DND-41 (cell line): ENCODE measurements around the gene CLMN.
A peak's percentile ranks its signal among the peaks of the same experiment; 100 is the strongest.

ENCODE experiments used
- ATAC-seq: fragments of 200-7000 bp; cut with Tn5 transposase; 3 replicates; pipeline ENCODE4 v1.9.1; 2021; ENCODE audit warnings: low read depth; ENCODE audit not compliant: insufficient read depth
- DNase-seq: peaks from one replicate; pipeline ENCODE4 v3.0.0-alpha.2; 2020
- H2AFZ ChIP-seq: 2 replicates; pipeline ENCODE4 v1.6.0; 2012; ENCODE audit warnings: low read depth, low read length
- H3K27ac ChIP-seq: 2 replicates; pipeline ENCODE4 v1.5.1; 2012; ENCODE audit warnings: low read length, inconsistent platforms
- H3K27me3 ChIP-seq: fragments of 200-600 bp; sonication (generic); 2 replicates; pipeline ENCODE4 v1.6.0; 2012; ENCODE audit warnings: low read length, mild to moderate bottlenecking, inconsistent platforms; ENCODE audit not compliant: insufficient read depth, poor library complexity
- H3K36me3 ChIP-seq: 2 replicates; pipeline ENCODE4 v1.5.1; 2012; ENCODE audit warnings: low read length, inconsistent platforms; ENCODE audit not compliant: insufficient read depth
- H3K4me1 ChIP-seq: 2 replicates; pipeline ENCODE4 v1.5.1; 2012; ENCODE audit warnings: mild to moderate bottlenecking, low read length; ENCODE audit not compliant: insufficient read depth
- H3K4me2 ChIP-seq: 2 replicates; pipeline ENCODE4 v1.6.0; 2012; ENCODE audit warnings: mild to moderate bottlenecking, moderate library complexity, low read length, inconsistent platforms; ENCODE audit not compliant: insufficient read depth
- H3K4me3 ChIP-seq, 2 experiments: fragments of 200-600 bp in 1 of 2; shearing (Covaris generic) in 1 of 2; 2 replicates each; pipeline ENCODE4 v1.5.1; 2012 to 2016; ENCODE audit warnings: inconsistent platforms in 2 of 2, low read length in 2 of 2, mild to moderate bottlenecking in 2 of 2, low read depth in 1 of 2, moderate library complexity in 1 of 2
- H3K79me2 ChIP-seq: 2 replicates; pipeline ENCODE4 v1.6.0; 2012; ENCODE audit warnings: low read length, inconsistent platforms; ENCODE audit not compliant: insufficient read depth
- H3K9ac ChIP-seq: 2 replicates; pipeline ENCODE4 v1.6.0; 2012; ENCODE audit warnings: low read depth, mild to moderate bottlenecking, inconsistent platforms, low read length, moderate library complexity
- H3K9me3 ChIP-seq: 2 replicates; pipeline ENCODE4 v1.5.1; 2012; ENCODE audit warnings: low read length, moderate library complexity, mild to moderate bottlenecking, inconsistent platforms; ENCODE audit not compliant: insufficient read depth, severe bottlenecking
- H4K20me1 ChIP-seq: 2 replicates; pipeline ENCODE4 v1.6.0; 2012; ENCODE audit warnings: low read length; ENCODE audit not compliant: insufficient read depth
- CTCF ChIP-seq: IDR thresholded peaks from 2 replicates; pipeline ENCODE4 v1.5.1; 2012; ENCODE audit warnings: borderline replicate concordance, low read length, moderate library complexity, mild to moderate bottlenecking; ENCODE audit not compliant: poor library complexity, severe bottlenecking; ENCODE audit errors: extremely low read depth
- EZH2 ChIP-seq: IDR thresholded peaks from 3 replicates; pipeline ENCODE4 v1.6.1; 2012; ENCODE audit warnings: borderline replicate concordance, low read depth, mild to moderate bottlenecking, moderate library complexity, low read length, inconsistent platforms; ENCODE audit not compliant: severe bottlenecking

Gene CLMN

GRCh38 chr14:95320078-95320895, 579 bp upstream of the CLMN start:
- ATAC-seq = peak; percentile 27; the same call in 2 of the 3 replicates
- Histone ChIP-seq H3K27ac (no peak overlapping the region), H3K4me1 (peaks cover 13% of the 10 kb centered on the region), H4K20me1 (no peaks in the 10 kb centered on the region), H3K4me3 (peak overlapping the region in 1 of 2 experiments; percentile 48; a peak in 2 of 4 replicates), H3K79me2 (no peaks in the 10 kb centered on the region), H3K9ac (peak overlapping the region; percentile 28; the same call in 1 of the 2 replicates), H3K27me3 (peaks cover 17% of the 10 kb centered on the region), H3K4me2 (peak overlapping the region; percentile 61), H3K36me3 (no peaks in the 10 kb centered on the region), H2AFZ (no peak overlapping the region), H3K9me3 (no peaks in the 10 kb centered on the region)
- DNase-seq = no peak
- TF ChIP-seq CTCF = no peak
- no peak for TF ChIP-seq EZH2

GRCh38 chr14:95318399-95319311, 1.1 kb downstream of the CLMN start:
- no peaks in the 10 kb centered on the region for H3K9me3 ChIP-seq
- no peak overlapping the region for H2AFZ ChIP-seq
- H3K36me3 ChIP-seq = no peaks in the 10 kb centered on the region
- H3K9ac ChIP-seq = no peak overlapping the region; the same call in 1 of the 2 replicates
- DNase-seq (no peak), ATAC-seq (no peak)
- H3K4me3 ChIP-seq = no peak overlapping the region
- H3K79me2 ChIP-seq = no peaks in the 10 kb centered on the region
- peak overlapping the region; percentile 63 for H3K4me2 ChIP-seq
- peaks cover 15% of the 10 kb centered on the region for H3K27me3 ChIP-seq
- peaks cover 13% of the 10 kb centered on the region for H3K4me1 ChIP-seq
- H4K20me1 ChIP-seq = no peaks in the 10 kb centered on the region; the same call in 1 of the 2 replicates
- no peak overlapping the region for H3K27ac ChIP-seq
- TF ChIP-seq CTCF (no peak), EZH2 (no peak)

GRCh38 chr14:95317817-95318343, 1.8 kb downstream of the CLMN start:
- no peak for DNase-seq
- Histone ChIP-seq H3K9me3 (no peaks in the 10 kb centered on the region), H2AFZ (no peak overlapping the region), H3K79me2 (no peaks in the 10 kb centered on the region), H3K27me3 (peaks cover 12% of the 10 kb centered on the region), H3K36me3 (no peaks in the 10 kb centered on the region), H3K4me3 (no peak overlapping the region), H4K20me1 (no peaks in the 10 kb centered on the region; the same call in 1 of the 2 replicates), H3K9ac (no peak overlapping the region), H3K4me1 (peaks cover 13% of the 10 kb centered on the region), H3K4me2 (no peak overlapping the region), H3K27ac (no peak overlapping the region)
- ATAC-seq = no peak
- TF ChIP-seq EZH2 = no peak
- TF ChIP-seq CTCF = no peak
